HepG2 (cell line): ENCODE data around the gene LAMC3. TPM values are rescaled to one million over a fixed set of nuclear protein-coding genes. Genes with fewer than 3 reads are reported as not detected.

Experiments used
- FOXK2 ChIP-seq: fragments of 450-650 bp; IDR thresholded peaks from 2 replicates; pipeline ENCODE4 v1.6.1; 2016
- FOXP1 ChIP-seq, 2 experiments: fragments of 450-650 bp in 1 of 2; IDR thresholded peaks; 2 replicates each; pipeline ENCODE4 v1.6.1; 2017 to 2018; ENCODE audit warnings: antibody characterized with exemption in 1 of 2
- IKZF4 ChIP-seq: sonication (generic); formaldehyde crosslinking; IDR thresholded peaks from 2 replicates; pipeline ENCODE4 v1.5.1; 2020; ENCODE audit warnings: borderline replicate concordance, mild to moderate bottlenecking, low read depth, missing genetic modification reagents; ENCODE audit errors: not compliant biosample characterization
- MATR3 ChIP-seq: sonication (generic); formaldehyde crosslinking; IDR thresholded peaks from 2 replicates; pipeline ENCODE4 v1.4.0; 2020; ENCODE audit warnings: missing genetic modification reagents
- MAX ChIP-seq: IDR thresholded peaks from 2 replicates; pipeline ENCODE4 v1.6.1; 2012; ENCODE audit warnings: inconsistent platforms
- NCOA5 ChIP-seq: sonication (generic); formaldehyde crosslinking; IDR thresholded peaks from 2 replicates; pipeline ENCODE4 v1.4.0; 2020; ENCODE audit warnings: missing genetic modification reagents
- NR2F1 ChIP-seq, 2 experiments: fragments of 450-650 bp in 1 of 2; formaldehyde crosslinking in 1 of 2; IDR thresholded peaks; 2 replicates each; pipeline versions ENCODE4 v1.5.0 to v1.6.1; 2016 to 2020; ENCODE audit warnings: mild to moderate bottlenecking in 1 of 2, missing compliant biosample characterization in 1 of 2, missing genetic modification reagents in 1 of 2, moderate library complexity in 1 of 2
- PATZ1 ChIP-seq: sonication (generic); formaldehyde crosslinking; IDR thresholded peaks from 2 replicates; pipeline ENCODE4 v1.4.0; 2020; ENCODE audit warnings: missing genetic modification reagents
- PHB2 ChIP-seq: fragments of 450-650 bp; IDR thresholded peaks from 2 replicates; pipeline ENCODE4 v1.6.1; 2018; ENCODE audit not compliant: partially characterized antibody
- REST ChIP-seq, 2 experiments: IDR thresholded peaks; 2 replicates each; pipeline ENCODE4 v1.6.1; 2011 to 2012; ENCODE audit warnings: low read length in 2 of 2, borderline replicate concordance in 1 of 2, low read depth in 1 of 2, mild to moderate bottlenecking in 1 of 2, moderate library complexity in 1 of 2
- TBX2 ChIP-seq: sonication (generic); formaldehyde crosslinking; IDR thresholded peaks from 2 replicates; pipeline ENCODE4 v1.5.0; 2020; ENCODE audit warnings: missing genetic modification reagents, mild to moderate bottlenecking, borderline replicate concordance
- ZBTB40 ChIP-seq, 2 experiments: fragments of 450-650 bp in 1 of 2; sonication (generic) in 1 of 2; formaldehyde crosslinking in 1 of 2; IDR thresholded peaks; 2 replicates each; pipeline versions ENCODE4 v1.6.1 to v1.8.0; 2016 to 2022; ENCODE audit warnings: antibody characterized with exemption in 1 of 2, mild to moderate bottlenecking in 1 of 2, missing genetic modification reagents in 1 of 2
- ZNF549 ChIP-seq: sonication (generic); formaldehyde crosslinking; IDR thresholded peaks from 2 replicates; pipeline ENCODE4 v1.5.0; 2020; ENCODE audit warnings: missing genetic modification reagents
- polyA plus RNA-seq, 8 experiments: library from polyadenylated mRNA; depleted of rRNA in 3 of 8; stranded (reverse) in 7 of 8; unstranded in 1 of 8; fragments of >200 nt; fragmentation: Illumina TruSeq in 4 of 8; extraction: Trizol in 4 of 8; gene quantifications; 2 replicates each; pipeline versions ENCODE4 v1.2.1 to v1.2.3, GENCODE V29; 2011 to 2016; ENCODE audit warnings: low read depth in 4 of 8, missing spikeins in 1 of 8, mixed read lengths in 1 of 8; ENCODE audit not compliant: insufficient read depth in 1 of 8
- total RNA-seq, 5 experiments: library from RNA; depleted of rRNA; stranded (reverse); fragments of >200 nt; fragmentation: Illumina TruSeq; extraction: Trizol; gene quantifications; 2 replicates each; pipeline ENCODE4 v1.2.3, GENCODE V29; 2016; ENCODE audit warnings: low read depth in 1 of 5

LAMC3 gene
- total and polyA plus RNA-seq, 2 of the 13 experiments (the other 11 are each of a cell fraction or from before 2014, with no cell fraction given) = 0.07 to 0.57 TPM

- TF ChIP-seq IKZF4 (no peak), PATZ1 (CRISPR knock-in tag) (peak; percentile 75), MATR3 (CRISPR knock-in tag) (no peak), PHB2 (no peak), TBX2 (peak; percentile 93), NR2F1 (CRISPR knock-in tag; IDR thresholded peaks at IDR 0.05) (no peak), FOXP1 (IDR thresholded peaks at IDR 0.05) (no peak), FOXP1 (CRISPR knock-in tag; IDR thresholded peaks at IDR 0.05) (no peak), ZBTB40 (IDR thresholded peaks at IDR 0.05) (peak; percentile 80), ZBTB40 (CRISPR knock-in tag; IDR thresholded peaks at IDR 0.05) (peak; percentile 81), REST (IDR thresholded peaks at IDR 0.05; ENCODE audit: borderline replicate concordance in 1 of 2, low read depth in 1 of 2, low read length in 2 of 2) (no peak; a peak in 1 of 4 replicates), MAX (peak; percentile 90), ZNF549 (CRISPR knock-in tag) (no peak), FOXK2 (0 out of 2 replicates have a peak, but pooled peaks have one; percentile 25), NCOA5 (no peak)
These were observed 116.5 kb downstream of the LAMC3 start, which contains the start of gene NUP214 (continued) for GRCh38 chr9:131125288-131126058.
